ENCODE data around the gene FAM241B.

DNA sequence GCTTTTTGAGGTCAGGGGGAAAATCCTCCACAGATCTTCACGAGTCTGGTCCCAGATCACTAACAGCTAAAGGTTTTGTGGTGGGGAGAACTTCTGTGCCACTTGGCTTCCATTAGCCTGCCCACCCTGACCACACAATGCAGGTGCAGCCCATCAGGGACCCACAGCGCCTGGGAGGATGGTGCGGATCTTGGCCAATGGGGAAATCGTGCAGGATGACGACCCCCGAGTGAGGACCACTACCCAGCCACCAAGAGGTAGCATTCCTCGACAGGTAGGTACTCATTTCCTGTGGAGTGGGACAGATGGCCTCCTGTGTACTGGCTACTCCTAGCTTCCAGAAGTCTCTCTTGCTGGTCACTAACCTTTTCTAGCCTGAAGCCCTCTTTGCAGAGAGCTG lies 1.5 kb downstream of the FAM241B start:
- TF ChIP-seq POLR2A (IDR thresholded peaks at IDR 0.05): no peak
- TF ChIP-seq, protein P1, sequence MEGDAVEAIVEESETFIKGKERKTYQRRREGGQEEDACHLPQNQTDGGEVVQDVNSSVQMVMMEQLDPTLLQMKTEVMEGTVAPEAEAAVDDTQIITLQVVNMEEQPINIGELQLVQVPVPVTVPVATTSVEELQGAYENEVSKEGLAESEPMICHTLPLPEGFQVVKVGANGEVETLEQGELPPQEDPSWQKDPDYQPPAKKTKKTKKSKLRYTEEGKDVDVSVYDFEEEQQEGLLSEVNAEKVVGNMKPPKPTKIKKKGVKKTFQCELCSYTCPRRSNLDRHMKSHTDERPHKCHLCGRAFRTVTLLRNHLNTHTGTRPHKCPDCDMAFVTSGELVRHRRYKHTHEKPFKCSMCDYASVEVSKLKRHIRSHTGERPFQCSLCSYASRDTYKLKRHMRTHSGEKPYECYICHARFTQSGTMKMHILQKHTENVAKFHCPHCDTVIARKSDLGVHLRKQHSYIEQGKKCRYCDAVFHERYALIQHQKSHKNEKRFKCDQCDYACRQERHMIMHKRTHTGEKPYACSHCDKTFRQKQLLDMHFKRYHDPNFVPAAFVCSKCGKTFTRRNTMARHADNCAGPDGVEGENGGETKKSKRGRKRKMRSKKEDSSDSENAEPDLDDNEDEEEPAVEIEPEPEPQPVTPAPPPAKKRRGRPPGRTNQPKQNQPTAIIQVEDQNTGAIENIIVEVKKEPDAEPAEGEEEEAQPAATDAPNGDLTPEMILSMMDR (IDR thresholded peaks at IDR 0.05): no peak

Data from Peyer's patch (tissue), 4 donors.